Body of pancreas (tissue), 4 donors: Measurements from ENCODE around the gene ZBTB12.

Source experiments
- POLR2A ChIP-seq, 3 donors: fragments of 450-650 bp; IDR thresholded peaks; one replicate each; pipeline ENCODE4 v1.6.1; 2016; ENCODE audit warnings: antibody characterized with exemption in 3 of 3, mild to moderate bottlenecking in 2 of 3
- TF ChIP-seq, protein P1 (sequence below), 7 experiments: fragments of 450-650 bp in 4 of 7; fragments of 200-600 bp in 3 of 7; sonication (generic) in 3 of 7; IDR thresholded peaks; one replicate each; pipeline ENCODE4 v1.5.1; 2016 to 2019; ENCODE audit warnings: antibody characterized with exemption in 7 of 7

DNA sequence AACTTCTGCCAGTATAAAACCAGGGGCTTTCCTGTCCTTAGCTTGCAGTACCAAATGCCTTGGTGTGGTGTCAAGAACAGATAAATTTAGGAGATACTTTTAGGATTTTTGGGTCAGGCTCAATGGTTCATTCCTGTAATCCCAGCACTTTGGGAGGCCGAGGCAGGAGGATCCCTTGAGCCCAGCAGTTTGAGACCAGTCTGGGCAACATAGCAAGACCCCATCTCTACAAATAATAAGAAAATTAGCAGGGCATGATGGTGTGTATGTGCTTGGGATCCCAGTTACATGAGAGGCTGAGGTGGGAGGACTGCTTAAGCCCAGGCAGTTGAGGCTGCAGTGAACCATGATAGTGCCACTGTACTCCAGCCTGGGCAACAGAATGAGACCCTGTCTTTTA is 3.2 kb upstream of the ZBTB12 start:
- TF ChIP-seq, protein P1, sequence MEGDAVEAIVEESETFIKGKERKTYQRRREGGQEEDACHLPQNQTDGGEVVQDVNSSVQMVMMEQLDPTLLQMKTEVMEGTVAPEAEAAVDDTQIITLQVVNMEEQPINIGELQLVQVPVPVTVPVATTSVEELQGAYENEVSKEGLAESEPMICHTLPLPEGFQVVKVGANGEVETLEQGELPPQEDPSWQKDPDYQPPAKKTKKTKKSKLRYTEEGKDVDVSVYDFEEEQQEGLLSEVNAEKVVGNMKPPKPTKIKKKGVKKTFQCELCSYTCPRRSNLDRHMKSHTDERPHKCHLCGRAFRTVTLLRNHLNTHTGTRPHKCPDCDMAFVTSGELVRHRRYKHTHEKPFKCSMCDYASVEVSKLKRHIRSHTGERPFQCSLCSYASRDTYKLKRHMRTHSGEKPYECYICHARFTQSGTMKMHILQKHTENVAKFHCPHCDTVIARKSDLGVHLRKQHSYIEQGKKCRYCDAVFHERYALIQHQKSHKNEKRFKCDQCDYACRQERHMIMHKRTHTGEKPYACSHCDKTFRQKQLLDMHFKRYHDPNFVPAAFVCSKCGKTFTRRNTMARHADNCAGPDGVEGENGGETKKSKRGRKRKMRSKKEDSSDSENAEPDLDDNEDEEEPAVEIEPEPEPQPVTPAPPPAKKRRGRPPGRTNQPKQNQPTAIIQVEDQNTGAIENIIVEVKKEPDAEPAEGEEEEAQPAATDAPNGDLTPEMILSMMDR (IDR thresholded peaks at IDR 0.05): no peak
- TF ChIP-seq POLR2A (IDR thresholded peaks at IDR 0.05): no peak
